ENCODE measurements around the gene ELAVL2.

- TF ChIP-seq MYC (IDR thresholded peaks at IDR 0.05; ENCODE audit: low read depth, low read length): no peak
- no peak for TF ChIP-seq POLR2A (IDR thresholded peaks at IDR 0.05; ENCODE audit: extremely low read depth, insufficient read length)
- TF ChIP-seq CTCF (IDR thresholded peaks at IDR 0.05; ENCODE audit: low read depth, low read length): no peak
These were observed 123.6 kb downstream of the ELAVL2 start for GRCh38 chr9:23702311-23702922.

Measured in NB4 (cell line).